H1 (cell line): Measurements from ENCODE around the gene SSTR5. TPM values are rescaled to one million over a fixed set of nuclear protein-coding genes. Genes with fewer than 3 reads are reported as not detected.

Experiments
- CTCF ChIA-PET: fragments of 300-600 bp; sonication (Branson Sonifier 250); formaldehyde crosslinking; loops from one replicate; lab custom pipeline; 2021; ENCODE audit not compliant: partially characterized antibody; lab: Charles Lee
- POLR2A ChIA-PET: fragments of 300-600 bp; sonication (Branson Sonifier 250); formaldehyde crosslinking; loops from one replicate; lab custom pipeline; 2021; ENCODE audit warnings: inconsistent platforms; ENCODE audit not compliant: partially characterized antibody; lab: Charles Lee
- DNase-seq, 2 experiments: peaks; one replicate each; pipeline versions ENCODE4 v3.0.0 to v3.0.0-alpha.2; 2010 to 2022; ENCODE audit warnings: low spot score in 2 of 2, low read depth in 1 of 2, mixed read lengths in 1 of 2
- FAIRE-seq: peaks from 2 replicates; lab custom pipeline; 2011; peaks lifted over from hg19 to GRCh38; lab: Jason Lieb, UNC
- H2AFZ ChIP-seq: 2 replicates; pipeline ENCODE4 v1.8.1; 2012; ENCODE audit warnings: low read length, inconsistent platforms
- H2AK5ac ChIP-seq: 2 replicates; pipeline ENCODE4 v1.6.1; 2013; ENCODE audit warnings: low read depth, low read length
- H2BK120ac ChIP-seq: replicated peaks from 2 replicates; pipeline ENCODE3; 2013; ENCODE audit warnings: low read depth, low read length, inconsistent platforms
- H2BK12ac ChIP-seq: 2 replicates; pipeline ENCODE4 v1.6.1; 2013; ENCODE audit warnings: low read depth, low read length
- H2BK15ac ChIP-seq: 2 replicates; pipeline ENCODE4 v1.6.1; 2013; ENCODE audit warnings: low read length
- H2BK20ac ChIP-seq: 2 replicates; pipeline ENCODE4 v1.6.1; 2013; ENCODE audit warnings: low read length
- H2BK5ac ChIP-seq: 2 replicates; pipeline ENCODE4 v1.6.1; 2013; ENCODE audit warnings: low read depth, low read length
- H3K14ac ChIP-seq: 2 replicates; pipeline ENCODE4 v1.6.1; 2013; ENCODE audit warnings: inconsistent platforms; ENCODE audit not compliant: insufficient read length
- H3K18ac ChIP-seq: 2 replicates; pipeline ENCODE4 v1.6.1; 2013; ENCODE audit warnings: low read length; ENCODE audit errors: extremely low read depth
- H3K23ac ChIP-seq: 2 replicates; pipeline ENCODE4 v1.6.1; 2013; ENCODE audit warnings: inconsistent platforms; ENCODE audit not compliant: insufficient read length
- H3K23me2 ChIP-seq: 2 replicates; pipeline ENCODE4 v1.6.1; 2013; ENCODE audit warnings: low read depth, low read length
- H3K27ac ChIP-seq: 2 replicates; pipeline ENCODE4 v1.6.1; 2011; ENCODE audit warnings: low read depth, low read length, inconsistent platforms
- H3K27me3 ChIP-seq, 4 experiments: replicated peaks in 1 of 4; 1 replicate in 1 of 4; 2 replicates in 3 of 4; pipeline versions ENCODE4 v1.6.1 to v1.8.1; 2011 to 2013; ENCODE audit warnings: low read length in 3 of 4, mild to moderate bottlenecking in 3 of 4, inconsistent platforms in 2 of 4, mixed read lengths in 2 of 4, moderate library complexity in 1 of 4; ENCODE audit not compliant: control insufficient read depth in 3 of 4, insufficient read depth in 3 of 4; ENCODE audit errors: extremely low read depth in 1 of 4
- H3K36me3 ChIP-seq, 4 experiments: 2 replicates each; pipeline versions ENCODE4 v1.6.1 to v1.8.1; 2011 to 2013; ENCODE audit warnings: mild to moderate bottlenecking in 4 of 4, low read length in 3 of 4, moderate library complexity in 2 of 4, control low read depth in 1 of 4, inconsistent platforms in 1 of 4; ENCODE audit not compliant: insufficient read depth in 4 of 4, control insufficient read depth in 2 of 4
- H3K4ac ChIP-seq: replicated peaks from 2 replicates; pipeline ENCODE3; 2013; ENCODE audit warnings: low read length, low read depth, mixed read lengths, inconsistent platforms; ENCODE audit not compliant: insufficient read length
- H3K4me1 ChIP-seq, 4 experiments: replicated peaks in 1 of 4; 1 replicate in 1 of 4; 2 replicates in 3 of 4; pipeline versions ENCODE4 v1.6.1 to v1.8.1; 2011 to 2013; ENCODE audit warnings: low read length in 3 of 4, inconsistent platforms in 2 of 4, mixed read lengths in 1 of 4; ENCODE audit not compliant: insufficient read depth in 4 of 4, control insufficient read depth in 3 of 4
- H3K4me2 ChIP-seq, 2 experiments: 2 replicates each; pipeline versions ENCODE4 v1.6.1 to v1.8.1; 2011 to 2013; ENCODE audit warnings: low read depth in 2 of 2, low read length in 2 of 2, control low read depth in 1 of 2, inconsistent platforms in 1 of 2, mild to moderate bottlenecking in 1 of 2; ENCODE audit not compliant: insufficient read depth in 1 of 2
- H3K4me3 ChIP-seq, 4 experiments: fragments of 200-600, 300-600 bp in 1 of 4; sonication (generic), shearing (Covaris generic), sonication (Bioruptor Twin) in 1 of 4; 2 replicates each; pipeline versions ENCODE4 v1.5.1 to v1.8.1; 2011 to 2016; ENCODE audit warnings: low read length in 4 of 4, low read depth in 3 of 4, control low read depth in 2 of 4, inconsistent platforms in 2 of 4, mild to moderate bottlenecking in 2 of 4, mixed read lengths in 1 of 4, moderate library complexity in 1 of 4; ENCODE audit not compliant: insufficient read depth in 2 of 4; ENCODE audit errors: extremely low read depth in 1 of 4
- H3K56ac ChIP-seq: replicated peaks from 2 replicates; pipeline ENCODE3; 2013; ENCODE audit warnings: low read depth, mild to moderate bottlenecking, mixed read lengths, low read length, inconsistent platforms; ENCODE audit not compliant: insufficient read length
- H3K79me1 ChIP-seq: 2 replicates; pipeline ENCODE4 v1.6.1; 2013; ENCODE audit warnings: low read depth, low read length, control low read depth
- H3K79me2 ChIP-seq, 2 experiments: 2 replicates each; pipeline versions ENCODE4 v1.6.1 to v1.8.1; 2012 to 2013; ENCODE audit warnings: low read length in 2 of 2, mild to moderate bottlenecking in 2 of 2, inconsistent platforms in 1 of 2; ENCODE audit not compliant: insufficient read depth in 2 of 2, control insufficient read depth in 1 of 2
- H3K9ac ChIP-seq, 4 experiments: replicated peaks in 1 of 4; 1 replicate in 1 of 4; 2 replicates in 3 of 4; pipeline versions ENCODE4 v1.6.1 to v1.8.1; 2011 to 2013; ENCODE audit warnings: low read depth in 3 of 4, low read length in 3 of 4, control low read depth in 2 of 4, mild to moderate bottlenecking in 2 of 4, moderate library complexity in 2 of 4, inconsistent platforms in 1 of 4; ENCODE audit errors: extremely low read depth in 1 of 4
- H3K9me3 ChIP-seq, 2 experiments: 2 replicates each; pipeline versions ENCODE4 v1.6.1 to v1.8.1; 2012 to 2013; ENCODE audit warnings: mild to moderate bottlenecking in 2 of 2, moderate library complexity in 2 of 2, control low read depth in 1 of 2, inconsistent platforms in 1 of 2, low read depth in 1 of 2, low read length in 1 of 2, mixed read lengths in 1 of 2; ENCODE audit not compliant: insufficient read depth in 2 of 2
- H4K20me1 ChIP-seq, 2 experiments: replicated peaks in 1 of 2; 2 replicates each; pipeline versions ENCODE3 to v1.8.1; 2011 to 2013; ENCODE audit warnings: inconsistent platforms in 2 of 2, low read length in 2 of 2, mild to moderate bottlenecking in 1 of 2; ENCODE audit not compliant: insufficient read depth in 2 of 2, control insufficient read depth in 1 of 2
- H4K5ac ChIP-seq: 2 replicates; pipeline ENCODE4 v1.6.1; 2013; ENCODE audit warnings: low read length, low read depth, mixed read lengths, inconsistent platforms; ENCODE audit not compliant: insufficient read length
- H4K8ac ChIP-seq: 2 replicates; pipeline ENCODE4 v1.8.0; 2013; ENCODE audit warnings: mild to moderate bottlenecking, moderate library complexity, low read length, inconsistent platforms; ENCODE audit not compliant: insufficient read depth; ENCODE audit errors: extremely low read depth
- H4K91ac ChIP-seq: replicated peaks from 2 replicates; pipeline ENCODE3; 2013; ENCODE audit warnings: low read length, mixed read lengths, inconsistent platforms; ENCODE audit not compliant: insufficient read length
- CBX5 ChIP-seq: fragments of 300-800, 300-1000 bp; sonication (generic); IDR thresholded peaks from 2 replicates; pipeline ENCODE4 v1.7.1; 2016; ENCODE audit warnings: antibody characterized with exemption, low read length, low read depth
- EGR1 ChIP-seq: IDR thresholded peaks from 2 replicates; pipeline ENCODE4 v1.6.1; 2011; ENCODE audit warnings: low read depth, low read length, borderline replicate concordance
- KDM5A ChIP-seq: fragments of 200-600 bp; IDR thresholded peaks from 2 replicates; pipeline ENCODE4 v1.7.1; 2012; ENCODE audit warnings: mild to moderate bottlenecking, low read length, inconsistent platforms, mixed read lengths
- POLR2AphosphoS5 ChIP-seq: IDR thresholded peaks from 2 replicates; pipeline ENCODE4 v1.6.1; 2011; ENCODE audit warnings: low read depth, low read length
- RAD21 ChIP-seq, 2 experiments: IDR thresholded peaks in 1 of 2; conservative IDR thresholded peaks in 1 of 2; 2 replicates each; pipeline ENCODE4 v1.6.1; 2011; ENCODE audit warnings: low read depth in 2 of 2, low read length in 2 of 2, improper control_type of control experiment in 1 of 2, inconsistent platforms in 1 of 2, mild to moderate bottlenecking in 1 of 2, moderate library complexity in 1 of 2
- SAP30 ChIP-seq: fragments of 300-600 bp; sonication (generic); IDR thresholded peaks from 2 replicates; pipeline ENCODE4 v1.7.1; 2012; ENCODE audit warnings: low read length, moderate library complexity, mild to moderate bottlenecking, inconsistent platforms; ENCODE audit not compliant: insufficient read depth, insufficient replicate concordance
- SIN3A ChIP-seq, 2 experiments: IDR thresholded peaks in 1 of 2; conservative IDR thresholded peaks in 1 of 2; 2 replicates each; pipeline ENCODE4 v1.6.1; 2011 to 2012; ENCODE audit warnings: low read length in 2 of 2, improper control_type of control experiment in 1 of 2, low read depth in 1 of 2, mild to moderate bottlenecking in 1 of 2
- SP1 ChIP-seq: IDR thresholded peaks from 2 replicates; pipeline ENCODE4 v1.6.1; 2011; ENCODE audit warnings: low read depth, low read length
- TEAD4 ChIP-seq: IDR thresholded peaks from 2 replicates; pipeline ENCODE4 v1.6.1; 2012; ENCODE audit warnings: low read depth, low read length, inconsistent platforms, mixed read lengths
- USF2 ChIP-seq: IDR thresholded peaks from 2 replicates; pipeline ENCODE4 v1.6.1; 2011; ENCODE audit warnings: low read length, improper control_type of control experiment
- WGBS, 2 experiments: shearing (Covaris generic) in 1 of 2; methylation state at CpG; one replicate each; pipeline versions ENCODE4 v1.1.6 to v1.1.7; 2013 to 2015; ENCODE audit warnings: low lambda C conversion rate in 2 of 2, mixed read lengths in 2 of 2, inconsistent platforms in 1 of 2, low coverage in 1 of 2, missing lambda C conversion rate in 1 of 2; ENCODE audit not compliant: insufficient replicate concordance in 2 of 2, insufficient coverage in 1 of 2, insufficient read length in 1 of 2; ENCODE audit errors: extremely low coverage in 1 of 2, missing lambda C conversion rate in 1 of 2; 5-methylcytosine and 5-hydroxymethylcytosine counted together
- polyA plus RNA-seq, 7 experiments: library from polyadenylated mRNA; depleted of rRNA in 3 of 7; stranded (reverse) in 5 of 7; unstranded in 2 of 7; fragments of >200 nt in 5 of 7; fragments of 200-250 nt in 2 of 7; gene quantifications; 1 replicate in 5 of 7; 2 replicates in 1 of 7; 4 replicates in 1 of 7; pipeline versions ENCODE4 v1.2.1 to v1.2.3, GENCODE V29; 2011 to 2013; ENCODE audit warnings: missing spikeins in 2 of 7, mixed read lengths in 2 of 7
- total RNA-seq: library from RNA; stranded (reverse); fragmentation: NEBNext Ultra II Directional; extraction: Animal tissue kit (Norgen Biotek cat#: 25700); gene quantifications from 2 replicates; pipeline ENCODE4 v1.2.1, GENCODE V29; 2021

Gene SSTR5
- total and polyA plus RNA-seq, 2 of the 8 experiments (the other 6 are each of a cell fraction or from before 2014, with no cell fraction given), result 0.56 to 0.60 TPM

- Histone ChIP-seq H4K5ac (no peak overlapping the region), H2BK20ac (no peak overlapping the region), H3K79me2 (no peaks in the 10 kb centered on the region), H2AK5ac (no peak overlapping the region), H3K79me1 (no peaks in the 10 kb centered on the region), H4K91ac (no peak overlapping the region), H2BK5ac (no peak overlapping the region), H3K14ac (no peak overlapping the region), H3K4me1 (peaks cover 0 to 22% (median 16%) of the 10 kb centered on the region in 4 experiments; a peak in 6 of 7 replicates), H3K56ac (no peak overlapping the region), H3K36me3 (no peaks in the 10 kb centered on the region), H3K4me2 (no peak overlapping the region), H2BK15ac (no peak overlapping the region), H3K4me3 (no peak overlapping the region), H2BK12ac (no peak overlapping the region), H2AFZ (no peak overlapping the region), H3K4ac (no peak overlapping the region), H2BK120ac (no peak overlapping the region), H3K18ac (no peak overlapping the region), H3K23ac (no peak overlapping the region), H3K9ac (no peak overlapping the region), H3K23me2 (peaks cover 7% of the 10 kb centered on the region; the same call in 1 of the 2 replicates), H3K27ac (no peak overlapping the region), H3K27me3 (peaks cover 2 to 15% (median 12%) of the 10 kb centered on the region in 4 experiments; a peak in 6 of 7 replicates), H4K20me1 (peaks cover 0 to 4% of the 10 kb centered on the region in 2 experiments), H4K8ac (no peak overlapping the region; the same call in 1 of the 2 replicates), H3K9me3 (no peaks in the 10 kb centered on the region)
- FAIRE-seq (no peak), DNase-seq (no peak)
- whole genome bisulfite sequencing, 2 experiments, result 74% methylated on average over 9 of the region's 18 CpGs; no CpG with 5 or more reads in 1 of the 2 experiments
- CTCF ChIA-PET, result interaction anchor here (1.1 to 4.9 kb wide), 4 partner anchors 10 to 128 kb away, joined by 4 to 29 read pairs (median 9); no protein-coding TSS in a partner anchor
- POLR2A ChIA-PET, result no interaction called here
- TF ChIP-seq RAD21 (IDR thresholded peaks at IDR 0.05 in 1 of 2, conservative IDR thresholded peaks at IDR 0.05 in 1 of 2; ENCODE audit: low read depth in 2 of 2, low read length in 2 of 2) (no peak), TEAD4 (no peak), SAP30 (no peak), EGR1 (no peak), POLR2AphosphoS5 (no peak), SP1 (no peak), USF2 (no peak), SIN3A (conservative IDR thresholded peaks at IDR 0.05 in 1 of 2, IDR thresholded peaks at IDR 0.05 in 1 of 2; ENCODE audit: low read depth in 1 of 2, low read length in 2 of 2) (no peak), CBX5 (no peak), KDM5A (no peak)
Measured at GRCh38 chr16:1068451-1068850, 4.1 kb upstream of the SSTR5 start.
